Astrocyte of the cerebellum (primary cell): ENCODE measurements around the gene RASSF5.

ENCODE experiments used
- DNase-seq: peaks from one replicate; pipeline ENCODE4 v3.0.0-alpha.2; 2011; ENCODE audit warnings: low read depth
- H3K4me3 ChIP-seq: 2 replicates; pipeline ENCODE4 v1.5.1; 2011; ENCODE audit warnings: mild to moderate bottlenecking, low read depth, low read length, moderate library complexity
- CTCF ChIP-seq: IDR thresholded peaks from 2 replicates; pipeline ENCODE4 v1.5.1; 2012; ENCODE audit warnings: low read length, low read depth, moderate library complexity, mild to moderate bottlenecking; ENCODE audit errors: missing control alignments
- in situ Hi-C: cut with HindIII; loops from 2 replicates; pipeline ENCODE4 v1.10.0; 2017; ENCODE audit warnings: low sequenced_read_pairs

Gene RASSF5

GRCh38 chr1:206518206-206518605, 10.9 kb downstream of the RASSF5 start:
- in situ Hi-C loops: no loop called here
- DNase-seq: no peak
- no peak overlapping the region for H3K4me3 ChIP-seq
- no peak for TF ChIP-seq CTCF

DNA sequence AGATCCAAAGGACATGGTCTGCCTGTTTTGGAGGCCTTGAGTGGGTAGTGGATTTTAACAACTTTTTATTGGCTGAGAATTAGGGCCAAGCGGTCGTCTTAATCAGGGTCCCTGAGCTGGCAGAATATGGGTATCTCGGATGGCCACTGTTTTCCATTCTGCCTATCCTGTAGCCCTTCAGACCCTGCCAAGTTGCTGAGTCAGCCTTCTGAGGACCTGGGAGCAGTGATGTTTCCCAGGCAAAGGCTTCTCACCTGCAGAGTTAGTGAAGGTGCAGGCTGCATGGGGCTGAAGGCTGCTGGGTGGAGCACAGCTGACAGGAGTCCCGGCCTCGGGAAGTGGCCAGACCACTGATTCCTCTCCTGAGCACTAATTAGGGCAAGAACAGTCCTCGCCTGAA, 11.4 kb downstream of the RASSF5 start:
- TF ChIP-seq CTCF: no peak
- DNase-seq: no peak
- in situ Hi-C loops: no loop called here
- no peak overlapping the region for H3K4me3 ChIP-seq

- no peak overlapping the region for H3K4me3 ChIP-seq
- in situ Hi-C loops: no loop called here
- no peak for DNase-seq
- no peak for TF ChIP-seq CTCF
Observed at GRCh38 chr1:206521127-206521526, 13.8 kb downstream of the RASSF5 start.

- no peak for DNase-seq
- no peak overlapping the region for H3K4me3 ChIP-seq
- in situ Hi-C loops: no loop called here
- TF ChIP-seq CTCF: no peak
Observed at GRCh38 chr1:206521694-206522402, 14.5 kb downstream of the RASSF5 start.

GRCh38 chr1:206524739-206525364, 17.5 kb downstream of the RASSF5 start:
- H3K4me3 ChIP-seq: no peak overlapping the region
- in situ Hi-C loops: no loop called here
- TF ChIP-seq CTCF: no peak
- DNase-seq: no peak

GRCh38 chr1:206526064-206526911, 19.0 kb downstream of the RASSF5 start:
- no peak for DNase-seq
- no peak overlapping the region for H3K4me3 ChIP-seq
- in situ Hi-C loops: no loop called here
- TF ChIP-seq CTCF: no peak
